B cell (primary cell): ENCODE results near the gene SCART1. TPM values are rescaled to one million over a fixed set of nuclear protein-coding genes. Genes with fewer than 3 reads are reported as not detected.

Source experiments
- ATAC-seq: fragments of 200-7000 bp; cut with Tn5 transposase; one replicate; pipeline ENCODE4 v1.10.0; 2021; ENCODE audit warnings: low read depth, mild to moderate bottlenecking, moderate number of reproducible peaks, moderate library complexity
- CTCF ChIA-PET: fragments of 350-600 bp; sonication (Branson Sonifier 250); formaldehyde crosslinking; loops from one replicate; lab custom pipeline; 2021; ENCODE audit warnings: antibody characterized with exemption, inconsistent platforms; lab: Charles Lee
- POLR2A ChIA-PET: fragments of 350-600 bp; sonication (Branson Sonifier 250); formaldehyde crosslinking; loops from one replicate; lab custom pipeline; 2021; ENCODE audit warnings: antibody characterized with exemption; lab: Charles Lee
- DNase-seq: peaks from one replicate; pipeline ENCODE4 v3.0.0; 2013
- H2AFZ ChIP-seq: 2 replicates; pipeline ENCODE4 v1.6.1; 2012; ENCODE audit warnings: mild to moderate bottlenecking, low read depth, low read length; ENCODE audit not compliant: insufficient read depth, poor library complexity, severe bottlenecking
- H3K27ac ChIP-seq, 2 donors: 1 replicate in 1 of 2; 2 replicates in 1 of 2; pipeline ENCODE4 v1.5.1; 2012 to 2013; ENCODE audit warnings: low read length in 2 of 2, mild to moderate bottlenecking in 2 of 2, moderate library complexity in 1 of 2
- H3K27me3 ChIP-seq, 4 experiments: fragments of 200-600 bp in 1 of 4; sonication (generic) in 1 of 4; replicated peaks in 1 of 4; 1 replicate in 2 of 4; 2 replicates in 2 of 4; pipeline versions ENCODE4 v1.6.1 to v1.7.0; 2013 to 2016; ENCODE audit warnings: low read length in 3 of 4, mild to moderate bottlenecking in 2 of 4, mixed read lengths in 1 of 4, moderate library complexity in 1 of 4; ENCODE audit not compliant: insufficient read depth in 4 of 4, control insufficient read depth in 3 of 4; ENCODE audit errors: control extremely low read depth in 1 of 4
- H3K36me3 ChIP-seq, 2 experiments: replicated peaks in 1 of 2; 1 replicate in 1 of 2; 2 replicates in 1 of 2; pipeline versions ENCODE4 v1.6.1 to v1.7.1; 2013; ENCODE audit warnings: low read length in 1 of 2; ENCODE audit not compliant: insufficient read depth in 2 of 2, control insufficient read depth in 1 of 2; ENCODE audit errors: control extremely low read depth in 1 of 2, extremely low read depth in 1 of 2
- H3K4me1 ChIP-seq, 2 donors: fragments of 200-600 bp in 1 of 2; sonication (generic) in 1 of 2; 1 replicate in 1 of 2; 2 replicates in 1 of 2; pipeline versions ENCODE4 v1.5.1 to v1.6.1; 2013 to 2017; ENCODE audit warnings: low read length in 2 of 2; ENCODE audit not compliant: control insufficient read depth in 2 of 2, insufficient read depth in 2 of 2
- H3K4me2 ChIP-seq: replicated peaks from 2 replicates; pipeline ENCODE3; 2012; ENCODE audit warnings: mild to moderate bottlenecking, low read depth, low read length; ENCODE audit not compliant: poor library complexity, severe bottlenecking
- H3K4me3 ChIP-seq, 5 experiments: fragments of 200-600 bp in 1 of 5; sonication (generic) in 1 of 5; 1 replicate in 3 of 5; 2 replicates in 2 of 5; pipeline versions ENCODE4 v1.5.1 to v1.7.0; 2011 to 2016; ENCODE audit warnings: low read length in 4 of 5, mild to moderate bottlenecking in 4 of 5, low read depth in 2 of 5, control low read depth in 1 of 5, moderate library complexity in 1 of 5; ENCODE audit not compliant: insufficient read depth in 1 of 5; ENCODE audit errors: control extremely low read depth in 1 of 5, extremely low read depth in 1 of 5
- H3K79me2 ChIP-seq: fragments of 200-600 bp; sonication (generic); one replicate; pipeline ENCODE4 v1.6.0; 2016; ENCODE audit warnings: low read length; ENCODE audit not compliant: control insufficient read depth, insufficient read depth
- H3K9ac ChIP-seq: fragments of 200-600 bp; sonication (generic); 2 replicates; pipeline ENCODE4 v1.6.1; 2017; ENCODE audit warnings: mild to moderate bottlenecking, low read length, moderate library complexity
- H3K9me3 ChIP-seq, 3 donors: one replicate each; pipeline versions ENCODE4 v1.6.1 to v1.7.1; 2013; ENCODE audit warnings: low read length in 2 of 3; ENCODE audit not compliant: control insufficient read depth in 2 of 3, insufficient read depth in 1 of 3; ENCODE audit errors: control extremely low read depth in 1 of 3
- H4K20me1 ChIP-seq: 2 replicates; pipeline ENCODE4 v1.6.0; 2012; ENCODE audit warnings: mild to moderate bottlenecking, low read length; ENCODE audit not compliant: insufficient read depth, control insufficient read depth, poor library complexity, severe bottlenecking
- H3K27ac Mint-ChIP-seq: one replicate; pipeline ENCODE4 v1.8.0; 2021; ENCODE audit warnings: mixed read lengths
- H3K27me3 Mint-ChIP-seq: one replicate; pipeline ENCODE4 v1.8.0; 2021; ENCODE audit warnings: mixed read lengths
- H3K4me1 Mint-ChIP-seq: one replicate; pipeline ENCODE4 v1.8.0; 2021; ENCODE audit warnings: mixed read lengths
- H3K4me3 Mint-ChIP-seq: one replicate; pipeline ENCODE4 v1.8.0; 2021; ENCODE audit warnings: mixed read lengths
- H3K9me3 Mint-ChIP-seq: one replicate; pipeline ENCODE4 v1.8.0; 2022; ENCODE audit warnings: mixed read lengths; ENCODE audit not compliant: insufficient read depth
- EZH2 ChIP-seq: IDR thresholded peaks from 2 replicates; pipeline ENCODE4 v1.6.1; 2012; ENCODE audit warnings: borderline replicate concordance, low read depth, mild to moderate bottlenecking, moderate library complexity, low read length; ENCODE audit not compliant: insufficient read depth, poor library complexity, severe bottlenecking
- WGBS: methylation state at CpG from one replicate; pipeline ENCODE4 v1.1.5; 2013; ENCODE audit warnings: missing lambda C conversion rate; ENCODE audit not compliant: insufficient coverage; 5-methylcytosine and 5-hydroxymethylcytosine counted together
- intact Hi-C: fragments of 100-400 bp; cut with micrococcal nuclease; formaldehyde crosslinking; loops from one replicate; pipeline ENCODE4 v1.10.0; 2022
- polyA plus RNA-seq: library from polyadenylated mRNA; depleted of rRNA; stranded (reverse); fragments of >200 nt; gene quantifications from 2 replicates; pipeline ENCODE4 v1.2.3, GENCODE V29; 2012
- total RNA-seq, 2 donors: library from RNA; stranded (reverse); fragments of 120-200 nt in 1 of 2; gene quantifications; 1 replicate in 1 of 2; 2 replicates in 1 of 2; pipeline versions ENCODE4 v1.2.3 to v1.2.4, GENCODE V29; 2013 to 2022
- TF ChIP-seq, protein P1 (sequence below): fragments of 200-600 bp; IDR thresholded peaks from one replicate; pipeline ENCODE4 v1.8.0; 2022; ENCODE audit warnings: antibody characterized with exemption, mild to moderate bottlenecking

Gene SCART1
- total and polyA plus RNA-seq, 2 donors (not counting 1 experiment from before 2014, with no cell fraction given): 4.1 to 4.7 TPM

DNA sequence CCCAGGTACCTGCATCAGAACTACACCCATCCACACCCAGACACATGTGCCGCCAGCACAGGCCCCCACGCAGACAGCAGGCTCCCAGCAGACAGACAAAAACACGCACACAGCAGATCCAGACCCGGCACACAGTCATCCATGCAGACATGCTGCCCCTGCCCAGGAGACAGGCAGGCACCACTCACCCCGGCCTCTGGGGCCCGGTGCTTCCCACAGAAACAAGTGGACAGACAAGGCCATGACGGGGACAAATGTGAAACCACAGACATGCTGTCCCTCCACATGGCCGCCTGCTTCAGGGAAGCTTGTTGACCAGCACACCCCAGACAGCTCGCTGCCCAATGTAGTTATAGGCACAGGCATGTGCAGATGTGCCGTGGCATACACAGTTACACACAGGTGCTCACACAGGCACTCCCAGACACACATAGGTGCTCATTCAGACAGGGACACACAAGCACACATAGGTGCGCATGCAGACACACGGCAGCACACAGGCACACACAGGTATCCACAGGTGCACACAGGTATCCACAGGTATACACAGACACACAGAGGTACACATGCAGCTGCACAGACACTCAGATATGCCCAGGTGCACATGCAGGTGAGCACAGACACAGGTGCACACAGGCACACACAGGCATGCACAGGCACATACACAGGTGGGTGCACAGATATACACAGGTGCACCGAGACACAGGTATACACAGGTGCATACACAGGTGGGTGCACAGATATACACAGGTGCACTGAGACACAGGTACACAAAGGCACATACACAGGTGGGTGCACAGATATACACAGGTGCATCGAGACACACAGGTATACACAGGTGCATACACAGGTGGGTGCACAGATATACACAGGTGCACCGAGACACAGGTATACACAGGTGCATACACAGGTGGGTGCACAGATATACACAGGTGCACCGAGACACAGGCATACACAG lies 10.5 kb upstream of the SCART1 start:
- Histone ChIP-seq H4K20me1 (no peaks in the 10 kb centered on the region), H3K27me3 (no peaks in the 10 kb centered on the region), H3K27ac (no peak overlapping the region), H3K36me3 (no peaks in the 10 kb centered on the region), H3K79me2 (no peaks in the 10 kb centered on the region), H3K4me2 (no peak overlapping the region), H3K9me3 (peaks cover 6 to 37% (median 18%) of the 10 kb centered on the region in 3 donors), H3K4me1 (peaks cover 0 to 7% of the 10 kb centered on the region in 2 donors), H3K9ac (no peak overlapping the region), H2AFZ (no peak overlapping the region), H3K4me3 (no peak overlapping the region)
- DNase-seq (no peak), ATAC-seq (no peak)
- ChIA-PET POLR2A (no interaction called here), CTCF (no interaction called here)
- Mint-ChIP-seq H3K9me3 (peaks cover 13% of the 10 kb centered on the region), H3K4me3 (no peak overlapping the region), H3K27ac (no peak overlapping the region), H3K27me3 (peaks cover 8% of the 10 kb centered on the region), H3K4me1 (peaks cover 2% of the 10 kb centered on the region)
- TF ChIP-seq, protein P1, sequence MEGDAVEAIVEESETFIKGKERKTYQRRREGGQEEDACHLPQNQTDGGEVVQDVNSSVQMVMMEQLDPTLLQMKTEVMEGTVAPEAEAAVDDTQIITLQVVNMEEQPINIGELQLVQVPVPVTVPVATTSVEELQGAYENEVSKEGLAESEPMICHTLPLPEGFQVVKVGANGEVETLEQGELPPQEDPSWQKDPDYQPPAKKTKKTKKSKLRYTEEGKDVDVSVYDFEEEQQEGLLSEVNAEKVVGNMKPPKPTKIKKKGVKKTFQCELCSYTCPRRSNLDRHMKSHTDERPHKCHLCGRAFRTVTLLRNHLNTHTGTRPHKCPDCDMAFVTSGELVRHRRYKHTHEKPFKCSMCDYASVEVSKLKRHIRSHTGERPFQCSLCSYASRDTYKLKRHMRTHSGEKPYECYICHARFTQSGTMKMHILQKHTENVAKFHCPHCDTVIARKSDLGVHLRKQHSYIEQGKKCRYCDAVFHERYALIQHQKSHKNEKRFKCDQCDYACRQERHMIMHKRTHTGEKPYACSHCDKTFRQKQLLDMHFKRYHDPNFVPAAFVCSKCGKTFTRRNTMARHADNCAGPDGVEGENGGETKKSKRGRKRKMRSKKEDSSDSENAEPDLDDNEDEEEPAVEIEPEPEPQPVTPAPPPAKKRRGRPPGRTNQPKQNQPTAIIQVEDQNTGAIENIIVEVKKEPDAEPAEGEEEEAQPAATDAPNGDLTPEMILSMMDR: no peak
- TF ChIP-seq EZH2: no peak
- 91% methylated on average over 16 of the region's 16 CpGs for WGBS
- intact Hi-C loops: no loop called here
